NB4 (cell line): Measurements from ENCODE around the gene GABRA5.

Experiments used
- CTCF ChIP-seq: IDR thresholded peaks from one replicate; pipeline ENCODE4 v1.5.1; 2012; ENCODE audit warnings: low read depth, low read length
- MAX ChIP-seq: IDR thresholded peaks from 2 replicates; pipeline ENCODE4 v1.6.1; 2011; ENCODE audit warnings: low read depth, low read length
- MYC ChIP-seq: IDR thresholded peaks from 2 replicates; pipeline ENCODE4 v1.6.1; 2011; ENCODE audit warnings: low read depth, low read length
- POLR2A ChIP-seq: IDR thresholded peaks from 2 replicates; pipeline ENCODE4 v1.6.1; 2011; ENCODE audit warnings: mild to moderate bottlenecking; ENCODE audit not compliant: insufficient read length; ENCODE audit errors: extremely low read depth

GRCh38 chr15:26943866-26944265 lies 77.0 kb downstream of the GABRA5 start:
- no peak for TF ChIP-seq CTCF
- TF ChIP-seq POLR2A: no peak
- no peak for TF ChIP-seq MYC
- no peak for TF ChIP-seq MAX
